HG02623 (cell line): ENCODE data around the gene RASSF4.
"Not testable (repeated sequence)": the region's sequence is repeated elsewhere in the genome, so short reads cannot be mapped to it uniquely, and the experiment has no call there.

Experiments
- ATAC-seq: cut with Tn5 transposase; IDR thresholded peaks from one replicate; pipeline ENCODE4 v1.9.1; 2021; ENCODE audit warnings: moderate library complexity; ENCODE audit not compliant: unreplicated experiment

The RASSF4 gene

DNA sequence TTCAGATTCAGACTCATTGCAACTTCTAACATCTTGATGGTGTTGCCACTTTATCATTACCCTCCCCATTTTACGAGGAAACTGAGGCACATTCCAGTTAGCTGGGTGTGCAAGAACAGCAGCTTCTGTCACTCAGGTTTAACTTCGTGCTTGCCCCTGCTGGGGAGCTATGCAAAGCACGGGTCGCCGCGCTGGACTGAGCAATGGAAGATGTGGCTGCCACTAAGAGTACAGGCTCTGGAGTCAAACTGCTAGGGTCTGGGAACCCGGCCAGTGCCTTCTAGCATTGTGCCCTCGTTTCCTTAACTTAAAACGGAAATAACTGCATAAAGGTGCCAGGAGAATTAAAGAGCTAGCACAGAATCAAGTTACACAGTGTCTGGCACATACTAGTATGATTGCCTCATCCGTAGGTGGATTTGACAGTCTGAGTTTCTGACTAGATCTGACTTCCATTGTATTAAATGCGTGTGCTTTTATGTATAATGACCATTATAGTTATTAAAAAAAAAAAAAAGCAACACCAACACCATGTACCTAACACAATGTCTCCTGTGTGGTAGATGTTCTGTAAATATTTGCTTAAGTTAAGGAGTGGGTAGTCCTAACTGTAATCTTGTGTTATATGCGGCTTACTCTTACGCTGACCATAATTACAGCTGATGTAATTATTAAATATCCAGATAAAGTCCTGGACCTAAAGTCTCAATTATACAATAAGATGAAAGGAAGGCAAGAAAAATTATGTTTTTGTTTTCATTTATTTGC lies 42.0 kb downstream of the RASSF4 start:
- peak; percentile 58 for ATAC-seq

DNA sequence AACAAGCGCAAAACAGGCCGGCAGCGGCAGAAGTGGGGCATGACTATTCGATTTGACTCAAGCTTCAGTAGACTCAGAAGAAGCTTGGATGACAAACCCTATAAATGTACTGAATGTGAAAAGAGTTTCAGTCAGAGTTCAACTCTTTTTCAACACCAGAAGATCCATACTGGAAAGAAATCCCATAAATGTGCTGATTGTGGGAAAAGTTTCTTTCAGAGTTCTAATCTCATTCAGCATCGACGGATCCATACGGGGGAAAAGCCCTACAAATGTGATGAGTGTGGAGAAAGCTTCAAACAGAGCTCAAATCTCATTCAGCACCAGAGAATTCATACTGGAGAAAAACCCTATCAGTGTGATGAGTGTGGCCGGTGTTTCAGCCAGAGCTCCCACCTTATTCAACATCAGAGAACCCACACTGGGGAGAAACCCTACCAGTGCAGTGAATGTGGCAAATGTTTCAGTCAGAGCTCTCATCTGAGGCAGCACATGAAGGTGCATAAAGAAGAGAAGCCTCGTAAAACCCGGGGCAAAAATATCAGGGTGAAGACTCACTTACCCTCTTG lies 43.9 kb downstream of the RASSF4 start:
- no peak for ATAC-seq

DNA sequence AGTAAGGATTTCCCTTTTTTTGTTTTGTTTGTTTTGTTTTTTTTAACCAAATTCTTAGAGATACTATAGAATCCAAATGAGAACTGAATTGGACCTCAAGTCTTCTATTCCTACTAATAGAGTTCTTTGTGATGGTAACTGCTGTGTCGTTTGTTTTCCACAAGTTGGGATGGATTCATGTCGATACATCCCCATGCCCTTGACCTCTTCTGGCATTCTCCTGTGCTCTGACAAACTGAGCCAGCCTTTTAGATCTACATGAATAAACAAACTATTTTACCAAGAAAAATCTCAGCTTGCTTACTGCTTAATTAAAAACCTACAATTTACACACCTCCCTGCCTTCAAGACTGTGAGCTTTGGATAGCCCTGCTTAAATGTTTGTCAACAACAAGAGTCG lies 45.1 kb downstream of the RASSF4 start:
- no peak for ATAC-seq

DNA sequence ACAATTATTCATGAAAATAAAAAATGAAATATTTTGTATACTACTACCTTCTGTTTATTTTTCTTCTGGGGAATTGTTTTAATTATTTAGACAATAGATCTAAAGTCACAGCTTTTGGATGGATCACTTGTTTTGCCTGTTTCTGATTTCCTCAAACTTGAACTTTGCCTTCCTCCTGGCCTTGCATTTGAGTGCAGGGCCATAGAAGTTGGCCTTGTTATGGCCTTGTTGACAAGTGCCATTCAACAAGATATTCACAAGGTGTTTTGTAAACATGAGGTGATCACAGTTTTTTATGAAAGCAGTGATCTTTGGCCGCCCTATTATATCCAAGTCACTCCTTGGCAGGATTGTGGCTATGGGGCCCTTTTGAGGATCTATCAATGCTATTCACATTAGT lies 45.7 kb downstream of the RASSF4 start:
- ATAC-seq = no peak

DNA sequence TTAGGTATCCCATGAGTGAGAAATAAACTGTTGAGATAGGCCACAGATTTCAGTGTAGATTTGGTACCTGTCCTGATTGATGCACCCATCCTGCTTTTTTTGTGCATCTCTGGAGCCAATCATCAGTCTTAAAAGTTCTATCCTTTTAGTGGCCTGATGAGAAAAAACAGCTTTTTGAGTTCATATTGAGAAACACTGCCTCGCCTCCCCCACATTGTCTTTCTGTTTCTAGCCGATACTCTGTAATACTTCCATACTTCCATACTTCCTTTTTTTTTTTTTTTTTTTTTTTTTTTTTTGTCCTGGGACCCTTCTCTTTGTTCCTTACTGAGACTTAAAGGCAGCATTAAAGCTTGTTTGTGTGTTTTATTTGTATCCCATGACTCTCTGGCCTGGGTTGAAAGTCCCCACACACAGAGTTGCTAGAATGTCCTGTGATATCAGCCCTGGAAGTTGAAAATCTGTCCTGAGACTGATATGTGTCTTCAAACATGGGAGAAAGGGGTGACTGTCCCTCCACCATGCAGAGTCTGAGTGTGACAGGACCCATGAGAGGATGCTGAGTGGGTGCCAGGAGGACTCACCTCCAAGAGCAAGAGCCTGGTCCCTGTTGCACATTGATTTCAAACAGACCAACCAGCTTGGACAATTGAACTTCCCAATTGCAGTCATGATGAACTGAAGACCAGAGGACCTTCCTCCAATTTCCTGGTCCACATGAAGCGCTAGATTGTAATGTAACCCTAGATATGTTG lies 46.9 kb downstream of the RASSF4 start:
- no peak for ATAC-seq

DNA sequence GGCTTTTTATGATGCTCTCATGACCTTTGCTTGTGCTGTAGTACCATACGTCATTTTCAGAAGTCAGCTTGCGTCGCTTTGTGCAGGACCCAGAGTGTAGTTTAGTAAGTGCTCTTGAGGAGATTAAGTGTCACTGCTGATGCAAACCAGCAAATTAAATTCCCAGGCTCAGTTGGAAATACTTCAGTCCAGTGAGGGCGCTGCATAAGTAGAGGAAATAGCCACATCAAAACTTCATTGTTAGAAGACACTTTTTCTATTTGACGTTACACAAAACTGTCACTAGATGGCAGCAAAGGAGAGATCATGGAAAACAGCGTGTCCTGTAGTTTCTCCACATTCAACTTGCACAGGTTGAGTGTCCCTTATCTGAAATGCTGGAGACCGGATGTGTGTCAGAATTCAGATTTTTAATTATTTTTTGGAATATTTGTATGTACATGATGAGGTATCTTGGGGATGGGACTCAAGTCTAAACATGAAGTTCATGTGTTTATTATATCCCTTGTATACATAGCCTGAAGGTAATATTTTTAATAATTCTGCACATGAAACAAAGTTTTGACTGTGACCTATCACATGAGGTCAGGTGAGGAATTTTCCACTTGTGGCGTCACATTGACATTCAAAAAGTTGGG lies 49.0 kb downstream of the RASSF4 start:
- peak; percentile 81 for ATAC-seq

DNA sequence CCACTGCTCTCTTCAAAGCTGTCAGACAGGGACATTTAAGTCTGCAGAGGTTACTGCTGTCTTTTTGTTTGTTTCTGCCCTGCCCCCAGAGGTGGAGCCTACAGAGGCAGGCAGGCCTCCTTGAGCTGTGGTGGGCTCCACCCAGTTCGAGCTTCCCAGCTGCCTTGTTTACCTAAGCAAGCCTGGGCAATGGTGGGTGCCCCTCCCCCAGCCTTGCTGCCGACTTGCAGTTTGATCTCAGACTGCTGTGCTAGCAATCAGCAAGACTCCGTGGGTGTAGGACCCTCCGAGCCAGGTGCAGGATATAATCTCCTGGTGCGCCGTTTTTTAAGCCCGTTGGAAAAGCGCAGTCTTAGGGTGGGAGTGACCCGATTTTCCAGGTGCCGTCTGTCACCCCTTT lies 55.0 kb downstream of the RASSF4 start:
- not testable (repeated sequence) for ATAC-seq

DNA sequence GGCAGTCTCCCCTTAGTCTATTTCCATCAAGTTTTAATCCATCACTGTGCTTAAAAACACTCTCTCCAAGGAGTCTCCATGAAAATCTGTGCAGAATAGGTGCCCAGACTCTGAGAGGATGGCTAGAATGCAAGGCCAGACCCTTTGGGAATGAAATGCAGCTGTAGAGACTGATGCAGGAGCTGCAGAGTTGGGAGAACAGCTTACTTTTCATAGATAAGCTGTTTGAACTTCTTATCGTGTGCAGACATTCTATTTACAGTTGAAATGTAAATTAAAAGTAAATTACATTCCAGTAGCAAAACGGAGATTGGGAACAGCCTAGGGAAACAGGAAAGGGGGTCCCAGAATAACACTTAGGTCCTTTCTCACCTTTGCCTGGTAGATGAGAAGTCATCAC lies 56.0 kb downstream of the RASSF4 start:
- no peak for ATAC-seq

DNA sequence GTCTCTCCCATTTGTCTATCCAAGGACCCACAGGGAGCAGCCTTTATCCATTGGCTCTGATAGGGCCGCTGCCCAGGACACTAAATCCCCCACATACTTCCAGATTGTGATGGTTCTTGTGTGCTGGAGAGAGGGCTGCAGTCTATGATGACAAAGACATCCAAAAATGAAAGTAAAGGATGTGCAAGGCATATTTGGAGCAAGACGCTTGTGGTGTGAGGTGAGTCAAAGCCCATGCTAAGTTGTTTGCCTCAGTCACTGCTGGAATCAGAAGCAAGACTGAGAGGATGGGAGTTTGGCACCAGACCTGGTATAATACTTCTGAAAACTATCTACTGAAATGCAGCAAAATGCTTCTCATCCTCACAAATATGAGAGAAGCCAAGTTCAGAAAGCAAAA lies 63.8 kb downstream of the RASSF4 start:
- ATAC-seq = no peak

DNA sequence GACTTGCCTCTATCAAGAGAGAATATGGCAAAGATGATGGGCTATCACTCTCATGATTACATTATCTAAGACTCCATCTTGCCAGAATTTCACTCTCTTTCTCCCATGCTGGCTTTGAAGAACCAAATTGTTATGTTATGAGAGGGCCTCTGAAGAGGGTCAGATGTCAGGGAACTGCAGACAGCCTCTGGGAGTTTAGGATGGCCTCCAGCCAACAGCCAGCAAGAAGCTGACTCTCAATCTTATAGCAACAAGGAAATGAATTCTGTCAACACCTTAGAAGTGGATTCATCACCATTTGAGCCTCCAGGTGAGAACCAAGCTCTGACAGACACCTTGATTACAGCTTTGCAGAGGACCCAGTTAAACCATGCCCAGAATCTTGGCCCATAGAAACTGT lies 74.7 kb downstream of the RASSF4 start:
- no peak for ATAC-seq

DNA sequence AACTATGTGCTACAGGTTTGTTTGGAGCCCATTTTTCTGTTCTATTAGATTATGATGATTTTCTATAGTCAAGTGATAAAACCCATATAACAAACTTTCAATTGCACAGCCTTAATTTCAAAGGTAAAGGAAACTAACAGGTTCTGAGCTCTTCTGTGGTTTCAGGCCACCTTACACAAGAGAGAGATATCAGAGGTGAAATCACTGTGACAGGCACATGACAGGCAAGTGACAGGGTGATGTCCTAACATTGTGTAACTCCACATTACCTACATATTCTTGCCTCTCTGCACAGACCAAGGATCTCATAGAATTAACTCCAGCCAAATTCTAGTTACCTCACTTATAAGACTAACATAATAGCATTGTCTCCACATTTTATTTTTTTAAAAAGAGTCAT lies 76.1 kb downstream of the RASSF4 start:
- no peak for ATAC-seq

DNA sequence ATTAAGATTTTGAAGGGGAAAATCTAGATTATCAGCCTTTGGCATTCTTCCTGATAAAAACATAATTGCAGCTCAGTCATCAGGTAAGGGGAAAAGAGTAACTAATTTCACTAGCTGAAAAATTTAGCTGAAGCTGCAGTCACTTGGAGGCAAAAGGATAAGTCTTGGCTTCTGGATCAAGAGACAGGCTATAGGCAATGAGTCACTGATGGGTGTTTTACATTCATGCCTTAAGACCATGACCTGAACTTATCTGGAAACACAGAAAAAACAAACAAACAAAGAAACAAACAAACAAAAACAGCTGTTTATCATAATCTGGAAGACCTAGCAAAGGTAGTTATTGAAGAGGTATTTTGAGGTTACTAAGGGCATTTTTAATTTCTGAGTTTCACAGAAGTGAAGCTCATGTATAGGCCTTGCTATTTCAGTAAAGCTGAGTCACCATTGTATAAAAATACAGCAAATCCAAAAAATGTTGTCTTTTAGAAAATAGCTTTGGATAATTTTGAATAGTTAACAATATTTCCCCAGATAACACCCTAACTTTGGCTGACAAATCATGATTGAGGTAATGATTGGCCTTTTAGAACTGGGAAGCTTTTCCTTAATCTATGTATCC lies 81.4 kb downstream of the RASSF4 start:
- ATAC-seq = no peak

DNA sequence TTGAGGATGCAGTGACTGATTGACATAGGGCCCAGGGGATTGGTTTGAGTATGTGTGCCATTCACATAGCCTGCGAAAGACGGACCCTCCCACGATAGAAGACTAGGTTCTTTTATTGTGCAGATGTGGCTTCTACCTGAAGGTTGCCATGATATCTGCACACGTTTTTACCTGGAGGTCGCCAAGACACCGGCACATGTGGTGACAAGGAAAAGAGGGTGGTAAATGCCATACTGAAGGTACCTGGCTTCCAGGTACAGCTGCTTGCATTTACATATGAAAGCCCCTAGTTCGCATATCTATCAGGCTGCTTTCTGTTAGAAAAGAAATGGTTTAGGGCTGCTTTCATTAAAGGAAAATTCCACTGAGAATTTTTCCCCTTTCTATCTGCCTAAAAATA lies 84.7 kb downstream of the RASSF4 start:
- ATAC-seq = no peak
